ENCODE results near the gene SLC6A11. TPM values are rescaled to one million over a fixed set of nuclear protein-coding genes. Genes with fewer than 3 reads are reported as not detected.
A peak's percentile ranks its signal among the peaks of the same experiment; 100 is the strongest.

The SLC6A11 gene
- total RNA-seq, 1 experiment from 2014 or later, result 0.85 TPM

GRCh38 chr3:10816019-10816862 is at the start of gene SLC6A11 (continued):
- no peak for TF ChIP-seq ZNF532 (CRISPR knock-in tag; IDR thresholded peaks at IDR 0.05; ENCODE audit: borderline replicate concordance)
- TF ChIP-seq ZNF423 (CRISPR knock-in tag; IDR thresholded peaks at IDR 0.05), result no peak
- no peak for TF ChIP-seq EMX1 (CRISPR knock-in tag; IDR thresholded peaks at IDR 0.05)
- TF ChIP-seq E2F4 (CRISPR knock-in tag; IDR thresholded peaks at IDR 0.05; ENCODE audit: borderline replicate concordance, low read depth), result peak; percentile 43; the same call in 1 of the 2 replicates
- peak; percentile 74; the same call in 1 of the 2 replicates for TF ChIP-seq NFE2L1 (CRISPR knock-in tag; IDR thresholded peaks at IDR 0.05)
- 0 out of 2 replicates have a peak, but pooled peaks have one; percentile 33 for TF ChIP-seq ATF1 (CRISPR knock-in tag; IDR thresholded peaks at IDR 0.05)
- TF ChIP-seq IRF2 (CRISPR knock-in tag; IDR thresholded peaks at IDR 0.05; ENCODE audit: borderline replicate concordance, low read depth), result no peak
- TF ChIP-seq JAZF1 (CRISPR knock-in tag; IDR thresholded peaks at IDR 0.05), result no peak
- peak; percentile 80 for TF ChIP-seq ZNF281 (CRISPR knock-in tag; IDR thresholded peaks at IDR 0.05)
- peak; percentile 96 for TF ChIP-seq MAX (CRISPR knock-in tag; IDR thresholded peaks at IDR 0.05)
- TF ChIP-seq, protein P1, sequence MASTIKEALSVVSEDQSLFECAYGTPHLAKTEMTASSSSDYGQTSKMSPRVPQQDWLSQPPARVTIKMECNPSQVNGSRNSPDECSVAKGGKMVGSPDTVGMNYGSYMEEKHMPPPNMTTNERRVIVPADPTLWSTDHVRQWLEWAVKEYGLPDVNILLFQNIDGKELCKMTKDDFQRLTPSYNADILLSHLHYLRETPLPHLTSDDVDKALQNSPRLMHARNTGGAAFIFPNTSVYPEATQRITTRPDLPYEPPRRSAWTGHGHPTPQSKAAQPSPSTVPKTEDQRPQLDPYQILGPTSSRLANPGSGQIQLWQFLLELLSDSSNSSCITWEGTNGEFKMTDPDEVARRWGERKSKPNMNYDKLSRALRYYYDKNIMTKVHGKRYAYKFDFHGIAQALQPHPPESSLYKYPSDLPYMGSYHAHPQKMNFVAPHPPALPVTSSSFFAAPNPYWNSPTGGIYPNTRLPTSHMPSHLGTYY (CRISPR knock-in tag; IDR thresholded peaks at IDR 0.05), result no peak
- TF ChIP-seq, protein P2, sequence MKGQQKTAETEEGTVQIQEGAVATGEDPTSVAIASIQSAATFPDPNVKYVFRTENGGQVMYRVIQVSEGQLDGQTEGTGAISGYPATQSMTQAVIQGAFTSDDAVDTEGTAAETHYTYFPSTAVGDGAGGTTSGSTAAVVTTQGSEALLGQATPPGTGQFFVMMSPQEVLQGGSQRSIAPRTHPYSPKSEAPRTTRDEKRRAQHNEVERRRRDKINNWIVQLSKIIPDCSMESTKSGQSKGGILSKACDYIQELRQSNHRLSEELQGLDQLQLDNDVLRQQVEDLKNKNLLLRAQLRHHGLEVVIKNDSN (CRISPR knock-in tag; IDR thresholded peaks at IDR 0.05), result peak; percentile 69; the same call in 1 of the 2 replicates
- no peak for TF ChIP-seq NR1H2 (CRISPR knock-in tag; IDR thresholded peaks at IDR 0.05)
- TF ChIP-seq PREB (CRISPR knock-in tag; IDR thresholded peaks at IDR 0.05; ENCODE audit: borderline replicate concordance), result no peak
- TF ChIP-seq, protein P3, sequence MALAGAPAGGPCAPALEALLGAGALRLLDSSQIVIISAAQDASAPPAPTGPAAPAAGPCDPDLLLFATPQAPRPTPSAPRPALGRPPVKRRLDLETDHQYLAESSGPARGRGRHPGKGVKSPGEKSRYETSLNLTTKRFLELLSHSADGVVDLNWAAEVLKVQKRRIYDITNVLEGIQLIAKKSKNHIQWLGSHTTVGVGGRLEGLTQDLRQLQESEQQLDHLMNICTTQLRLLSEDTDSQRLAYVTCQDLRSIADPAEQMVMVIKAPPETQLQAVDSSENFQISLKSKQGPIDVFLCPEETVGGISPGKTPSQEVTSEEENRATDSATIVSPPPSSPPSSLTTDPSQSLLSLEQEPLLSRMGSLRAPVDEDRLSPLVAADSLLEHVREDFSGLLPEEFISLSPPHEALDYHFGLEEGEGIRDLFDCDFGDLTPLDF (CRISPR knock-in tag; IDR thresholded peaks at IDR 0.05), result 0 out of 2 replicates have a peak, but pooled peaks have one; percentile 46
- TF ChIP-seq, protein P4, sequence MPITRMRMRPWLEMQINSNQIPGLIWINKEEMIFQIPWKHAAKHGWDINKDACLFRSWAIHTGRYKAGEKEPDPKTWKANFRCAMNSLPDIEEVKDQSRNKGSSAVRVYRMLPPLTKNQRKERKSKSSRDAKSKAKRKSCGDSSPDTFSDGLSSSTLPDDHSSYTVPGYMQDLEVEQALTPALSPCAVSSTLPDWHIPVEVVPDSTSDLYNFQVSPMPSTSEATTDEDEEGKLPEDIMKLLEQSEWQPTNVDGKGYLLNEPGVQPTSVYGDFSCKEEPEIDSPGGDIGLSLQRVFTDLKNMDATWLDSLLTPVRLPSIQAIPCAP (CRISPR knock-in tag; IDR thresholded peaks at IDR 0.05), result peak; percentile 94
- TF ChIP-seq MYBL2 (CRISPR knock-in tag; IDR thresholded peaks at IDR 0.05), result peak; percentile 67; the same call in 1 of the 2 replicates
- TF ChIP-seq HMGA2 (CRISPR knock-in tag; IDR thresholded peaks at IDR 0.05), result no peak
- TF ChIP-seq STAT6 (CRISPR knock-in tag; conservative IDR thresholded peaks at IDR 0.05; ENCODE audit: low read depth), result no peak
- TF ChIP-seq NFATC4 (CRISPR knock-in tag; IDR thresholded peaks at IDR 0.05), result no peak

Measured in WTC11 (cell line).